ENCODE data around the gene C1orf35.

C1orf35 gene

GRCh38 chr1:228083871-228084278, 19.2 kb downstream of the C1orf35 start:
- H3K4me3 ChIP-seq (ENCODE audit: low read depth, low read length) = peak overlapping the region; percentile 95
- in situ Hi-C loops (cut with HindIII; ENCODE audit: low sequenced_read_pairs) = no loop called here

GRCh38 chr1:228082918-228083870, 19.9 kb downstream of the C1orf35 start:
- peak overlapping the region; percentile 95 for H3K4me3 ChIP-seq (ENCODE audit: low read depth, low read length)
- no peak for DNase-seq (ENCODE audit: low read depth)
- in situ Hi-C loops (cut with HindIII; ENCODE audit: low sequenced_read_pairs) = no loop called here
- TF ChIP-seq CTCF (IDR thresholded peaks at IDR 0.05; ENCODE audit: low read depth, low read length, missing control alignments) = no peak

More at GRCh38 chr1:228083871-228084278, 19.2 kb downstream of the C1orf35 start:
- no peak for TF ChIP-seq CTCF (IDR thresholded peaks at IDR 0.05; ENCODE audit: low read depth, low read length, missing control alignments)
- DNase-seq (ENCODE audit: low read depth) = no peak

- in situ Hi-C loops (cut with HindIII; ENCODE audit: low sequenced_read_pairs) = no loop called here
- TF ChIP-seq CTCF (IDR thresholded peaks at IDR 0.05; ENCODE audit: low read depth, low read length, missing control alignments) = no peak
- peak; percentile 76 for DNase-seq (ENCODE audit: low read depth)
- H3K4me3 ChIP-seq (ENCODE audit: low read depth, low read length) = peak within 1 kb of the TSS; percentile 95
These were observed 20.8 kb downstream of the C1orf35 start, which contains the start of gene ARF1 for GRCh38 chr1:228082214-228082917. Gene ARF1, plus strand, starts transcription at chr1:228082708. Its CDS starts 14,407 bp downstream, at chr1:228097115.

GRCh38 chr1:228081578-228082213, 21.4 kb downstream of the C1orf35 start:
- in situ Hi-C loops (cut with HindIII; ENCODE audit: low sequenced_read_pairs) = no loop called here
- TF ChIP-seq CTCF (IDR thresholded peaks at IDR 0.05; ENCODE audit: low read depth, low read length, missing control alignments) = no peak
- DNase-seq (ENCODE audit: low read depth) = no peak
- H3K4me3 ChIP-seq (ENCODE audit: low read depth, low read length) = peak overlapping the region; percentile 95

GRCh38 chr1:228081144-228081543, 22.0 kb downstream of the C1orf35 start:
- H3K4me3 ChIP-seq (ENCODE audit: low read depth, low read length) = peak overlapping the region; percentile 95
- in situ Hi-C loops (cut with HindIII; ENCODE audit: low sequenced_read_pairs) = no loop called here
- DNase-seq (ENCODE audit: low read depth) = no peak
- TF ChIP-seq CTCF (IDR thresholded peaks at IDR 0.05; ENCODE audit: low read depth, low read length, missing control alignments) = no peak

- DNase-seq (ENCODE audit: low read depth) = no peak
- no peak for TF ChIP-seq CTCF (IDR thresholded peaks at IDR 0.05; ENCODE audit: low read depth, low read length, missing control alignments)
- no peak overlapping the region for H3K4me3 ChIP-seq (ENCODE audit: low read depth, low read length)
- in situ Hi-C loops (cut with HindIII; ENCODE audit: low sequenced_read_pairs) = no loop called here
These were observed 23.4 kb downstream of the C1orf35 start for GRCh38 chr1:228079601-228080263.

Measured in astrocyte of the cerebellum (primary cell).